Epithelial cell of proximal tubule (primary cell): ENCODE measurements around the gene GLP2R. TPM values are rescaled to one million over a fixed set of nuclear protein-coding genes. Genes with fewer than 3 reads are reported as not detected.

Experiments
- DNase-seq: peaks from one replicate; pipeline ENCODE4 v3.0.0-alpha.2; 2011; ENCODE audit warnings: low read depth
- H3K4me3 ChIP-seq: 2 replicates; pipeline ENCODE4 v1.5.1; 2011; ENCODE audit warnings: low read depth, mild to moderate bottlenecking, low read length
- CTCF ChIP-seq: conservative IDR thresholded peaks from 2 replicates; pipeline ENCODE4 v1.5.1; 2012; ENCODE audit warnings: low read depth, mild to moderate bottlenecking, low read length
- total RNA-seq: library from RNA; depleted of rRNA; stranded (reverse); fragments of >200 nt; gene quantifications from 2 replicates; pipeline ENCODE4 v1.2.3, GENCODE V29; 2015

The GLP2R gene
- total RNA-seq, 1 donor from 2014 or later, result 0.23 TPM

- no peak for DNase-seq
- no peak for TF ChIP-seq CTCF
- no peak overlapping the region for H3K4me3 ChIP-seq
Observed at GRCh38 chr17:9811537-9811936, 14.2 kb upstream of the GLP2R start.

- no peak for TF ChIP-seq CTCF
- DNase-seq, result no peak
- no peak overlapping the region for H3K4me3 ChIP-seq
Observed at GRCh38 chr17:9813166-9813565, 12.6 kb upstream of the GLP2R start.

GRCh38 chr17:9814337-9814945, 11.3 kb upstream of the GLP2R start:
- no peak for DNase-seq
- no peak for TF ChIP-seq CTCF
- H3K4me3 ChIP-seq, result no peak overlapping the region

GRCh38 chr17:9816472-9816871, 9.3 kb upstream of the GLP2R start:
- TF ChIP-seq CTCF, result no peak
- no peak overlapping the region for H3K4me3 ChIP-seq
- no peak for DNase-seq

- DNase-seq, result peak; percentile 9
- no peak overlapping the region for H3K4me3 ChIP-seq
- no peak for TF ChIP-seq CTCF
Observed at GRCh38 chr17:9817086-9817485, 8.6 kb upstream of the GLP2R start.

- no peak for TF ChIP-seq CTCF
- H3K4me3 ChIP-seq, result no peak overlapping the region
- DNase-seq, result no peak
Observed at GRCh38 chr17:9818760-9819159, 7.0 kb upstream of the GLP2R start.

GRCh38 chr17:9820448-9820847, 5.3 kb upstream of the GLP2R start:
- no peak overlapping the region for H3K4me3 ChIP-seq
- no peak for DNase-seq
- no peak for TF ChIP-seq CTCF
